OCI-LY7 (cell line): Measurements from ENCODE around the gene LAPTM5. TPM values are rescaled to one million over a fixed set of nuclear protein-coding genes. Genes with fewer than 3 reads are reported as not detected.

Source experiments
- BruUV-seq: library from RNA; stranded (reverse); fragments of 400-500 nt; replicated peaks from 2 replicates; lab custom pipeline; 2021; lab: Mats Ljungman, UMichigan
- CTCF ChIA-PET: fragments of 300-600 bp; sonication (Branson Sonifier 250); formaldehyde crosslinking; loops from one replicate; lab custom pipeline; 2022; ENCODE audit warnings: antibody characterized with exemption; ENCODE audit not compliant: unreplicated experiment; lab: Charles Lee
- POLR2A ChIA-PET: fragments of 300-600 bp; sonication (Branson Sonifier 250); formaldehyde crosslinking; loops from one replicate; lab custom pipeline; 2022; ENCODE audit warnings: antibody characterized with exemption; lab: Charles Lee
- DNase-seq: peaks from one replicate; pipeline ENCODE4 v3.0.0-alpha.2; 2015; ENCODE audit warnings: low spot score
- H2AFZ ChIP-seq: fragments of 200-600 bp; sonication (generic), shearing (Covaris generic); 2 replicates; pipeline ENCODE4 v1.6.1; 2014; ENCODE audit warnings: mild to moderate bottlenecking, antibody characterized with exemption, low read length, moderate library complexity
- H3K27ac ChIP-seq: fragments of 200-600 bp; sonication (generic); 2 replicates; pipeline ENCODE4 v1.5.1; 2014; ENCODE audit warnings: mixed run types, low read depth, mild to moderate bottlenecking, moderate library complexity, low read length, inconsistent platforms; ENCODE audit not compliant: poor library complexity, severe bottlenecking
- H3K36me3 ChIP-seq: fragments of 200-600 bp; sonication (generic); 2 replicates; pipeline ENCODE4 v1.6.1; 2014; ENCODE audit warnings: mild to moderate bottlenecking, antibody characterized with exemption, low read length, moderate library complexity, mixed read lengths; ENCODE audit not compliant: insufficient read depth
- H3K4me1 ChIP-seq: fragments of 200-600 bp; sonication (generic); 2 replicates; pipeline ENCODE4 v1.5.1; 2014; ENCODE audit warnings: mild to moderate bottlenecking, low read length; ENCODE audit not compliant: insufficient read depth, poor library complexity, severe bottlenecking
- H3K4me2 ChIP-seq: fragments of 200-600 bp; sonication (generic); 2 replicates; pipeline ENCODE4 v1.6.1; 2014; ENCODE audit warnings: mild to moderate bottlenecking, low read length
- H3K4me3 ChIP-seq: fragments of 200-600 bp; sonication (generic); 2 replicates; pipeline ENCODE4 v1.5.1; 2014; ENCODE audit warnings: mild to moderate bottlenecking, low read depth, low read length; ENCODE audit not compliant: poor library complexity, severe bottlenecking
- H3K79me2 ChIP-seq: fragments of 200-600 bp; sonication (generic); 2 replicates; pipeline ENCODE4 v1.6.1; 2016; ENCODE audit warnings: low read depth, mild to moderate bottlenecking, low read length, moderate library complexity, mixed read lengths; ENCODE audit not compliant: insufficient read depth
- H3K9me2 ChIP-seq: fragments of 200-600 bp; sonication (generic); 2 replicates; pipeline ENCODE4 v1.6.1; 2016; ENCODE audit warnings: mild to moderate bottlenecking, low read length, mixed read lengths; ENCODE audit not compliant: insufficient read depth
- H3K9me3 ChIP-seq: fragments of 200-600 bp; sonication (generic); 2 replicates; pipeline ENCODE4 v1.6.1; 2014; ENCODE audit warnings: mild to moderate bottlenecking, mixed run types, low read length, mixed read lengths
- H4K20me1 ChIP-seq: fragments of 200-600 bp; sonication (generic); 2 replicates; pipeline ENCODE4 v1.6.1; 2014; ENCODE audit warnings: mild to moderate bottlenecking, antibody characterized with exemption, low read length, moderate library complexity, mixed read lengths; ENCODE audit not compliant: insufficient read depth
- EZH2phosphoT487 ChIP-seq: fragments of 200-600 bp; sonication (generic); IDR thresholded peaks from 2 replicates; pipeline ENCODE4 v1.6.1; 2018; ENCODE audit warnings: low read depth, borderline replicate concordance, mild to moderate bottlenecking, mixed run types, antibody characterized with exemption, low read length, moderate library complexity, mixed read lengths
- intact Hi-C: fragments of 100-400 bp; cut with micrococcal nuclease; formaldehyde crosslinking; loops from one replicate; pipeline ENCODE4 v1.10.0; 2022; ENCODE audit not compliant: unreplicated experiment
- total RNA-seq, 2 experiments: library from RNA; depleted of rRNA in 1 of 2; stranded (reverse); fragments of >200 nt in 1 of 2; shearing (Covaris generic) in 1 of 2; gene quantifications; 2 replicates each; pipeline ENCODE4 v1.2.3, GENCODE V29; 2014 to 2022
- TF ChIP-seq, protein P1 (sequence below): fragments of 200-600 bp; sonication (generic); conservative IDR thresholded peaks from 2 replicates; pipeline ENCODE4 v1.5.1; 2014; ENCODE audit warnings: mild to moderate bottlenecking, antibody characterized with exemption, low read length, moderate library complexity, mixed read lengths

LAPTM5 gene
- total RNA-seq, 2 experiments from 2014 or later: 113 to 137 TPM

DNA sequence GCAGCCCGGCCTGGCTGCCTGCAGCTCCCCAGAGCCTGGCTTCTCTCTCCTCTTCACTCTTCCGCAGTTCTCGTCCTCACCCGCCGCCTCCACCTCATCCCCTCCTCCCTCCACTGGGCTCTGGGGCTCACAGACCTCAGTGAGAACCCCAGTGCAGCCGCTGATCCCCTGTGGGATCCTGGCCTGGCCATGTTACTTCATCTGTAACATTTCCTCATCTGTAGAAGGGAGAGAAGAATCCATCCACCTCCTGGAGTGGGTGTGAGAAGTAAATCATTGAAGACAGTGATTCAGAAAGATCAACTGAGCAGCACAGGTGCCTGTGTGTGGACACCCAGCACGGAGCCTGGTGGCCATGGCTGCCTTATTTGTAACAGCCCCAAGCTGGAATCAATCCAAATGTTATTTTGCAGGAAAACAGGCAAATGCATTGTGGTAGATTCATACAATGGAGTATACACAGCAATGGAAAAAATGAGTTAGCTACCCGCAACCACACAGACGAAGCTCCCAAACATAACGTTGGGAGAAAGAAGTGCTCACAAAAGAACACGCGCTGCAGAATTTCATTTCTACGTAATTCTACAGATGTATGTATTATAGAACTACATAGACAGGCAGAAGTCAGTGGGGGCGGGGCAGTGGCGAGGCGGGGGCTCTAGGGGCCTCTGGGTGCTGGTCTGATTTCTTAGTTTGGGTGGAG is 8.7 kb downstream of the LAPTM5 start:
- H4K20me1 ChIP-seq: no peaks in the 10 kb centered on the region
- ChIA-PET POLR2A (interaction anchor here (0.6 to 3.6 kb wide), 9 partner anchors 9 to 1608 kb away, joined by 3 to 15 read pairs (median 3); partner anchors contain the start of gene LAPTM5), CTCF (no interaction called here)
- no TSS peak for BruUV-seq
- no peaks in the 10 kb centered on the region for H3K9me2 ChIP-seq
- peak overlapping the region; percentile 99 for H3K27ac ChIP-seq
- TF ChIP-seq, protein P1, sequence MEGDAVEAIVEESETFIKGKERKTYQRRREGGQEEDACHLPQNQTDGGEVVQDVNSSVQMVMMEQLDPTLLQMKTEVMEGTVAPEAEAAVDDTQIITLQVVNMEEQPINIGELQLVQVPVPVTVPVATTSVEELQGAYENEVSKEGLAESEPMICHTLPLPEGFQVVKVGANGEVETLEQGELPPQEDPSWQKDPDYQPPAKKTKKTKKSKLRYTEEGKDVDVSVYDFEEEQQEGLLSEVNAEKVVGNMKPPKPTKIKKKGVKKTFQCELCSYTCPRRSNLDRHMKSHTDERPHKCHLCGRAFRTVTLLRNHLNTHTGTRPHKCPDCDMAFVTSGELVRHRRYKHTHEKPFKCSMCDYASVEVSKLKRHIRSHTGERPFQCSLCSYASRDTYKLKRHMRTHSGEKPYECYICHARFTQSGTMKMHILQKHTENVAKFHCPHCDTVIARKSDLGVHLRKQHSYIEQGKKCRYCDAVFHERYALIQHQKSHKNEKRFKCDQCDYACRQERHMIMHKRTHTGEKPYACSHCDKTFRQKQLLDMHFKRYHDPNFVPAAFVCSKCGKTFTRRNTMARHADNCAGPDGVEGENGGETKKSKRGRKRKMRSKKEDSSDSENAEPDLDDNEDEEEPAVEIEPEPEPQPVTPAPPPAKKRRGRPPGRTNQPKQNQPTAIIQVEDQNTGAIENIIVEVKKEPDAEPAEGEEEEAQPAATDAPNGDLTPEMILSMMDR: no peak
- TF ChIP-seq EZH2phosphoT487: no peak
- no peak for DNase-seq
- intact Hi-C loops: no loop called here
- H3K9me3 ChIP-seq: no peaks in the 10 kb centered on the region
- no peak overlapping the region for H2AFZ ChIP-seq
- H3K4me3 ChIP-seq: no peak overlapping the region
- H3K36me3 ChIP-seq: no peaks in the 10 kb centered on the region
- H3K79me2 ChIP-seq: peaks cover 4% of the 10 kb centered on the region; the same call in 1 of the 2 replicates
- peak overlapping the region; percentile 91 for H3K4me2 ChIP-seq
- H3K4me1 ChIP-seq: peaks cover 100% of the 10 kb centered on the region

DNA sequence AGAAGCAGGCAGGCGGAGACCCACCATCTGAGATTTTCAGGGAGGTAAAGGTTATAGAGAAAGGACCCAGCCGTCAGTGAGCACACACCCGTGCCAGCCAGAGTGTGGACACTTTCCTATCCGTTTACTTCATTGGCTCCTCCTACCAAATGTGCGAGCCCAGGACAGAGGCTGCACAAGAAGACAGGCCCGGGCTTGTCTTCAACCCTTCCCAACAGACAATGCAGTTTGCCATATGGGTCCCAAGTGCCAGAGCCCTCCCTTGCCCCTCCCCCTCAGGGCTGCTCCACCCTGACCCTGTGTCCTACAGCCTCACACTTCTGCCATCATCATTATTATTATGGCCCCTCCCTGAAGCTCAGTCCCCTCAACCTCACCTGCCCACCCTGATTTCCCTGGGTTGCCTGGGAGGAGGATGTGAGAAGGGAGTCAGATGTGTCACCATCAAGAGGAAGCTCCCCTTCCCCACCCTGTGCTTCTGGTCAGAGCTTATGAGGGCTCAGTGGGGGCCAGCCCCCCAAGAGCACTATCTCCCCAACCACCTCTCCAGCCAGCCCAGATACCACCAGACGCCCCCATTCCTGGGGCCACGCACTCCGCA is 9.4 kb downstream of the LAPTM5 start:
- H3K27ac ChIP-seq: no peak overlapping the region
- BruUV-seq: no TSS peak
- intact Hi-C loops: no loop called here
- H4K20me1 ChIP-seq: peaks cover 2% of the 10 kb centered on the region; the same call in 1 of the 2 replicates
- DNase-seq: no peak
- peak overlapping the region; percentile 91 for H3K4me2 ChIP-seq
- no peaks in the 10 kb centered on the region for H3K9me2 ChIP-seq
- no peak overlapping the region for H3K4me3 ChIP-seq
- no peaks in the 10 kb centered on the region for H3K9me3 ChIP-seq
- TF ChIP-seq, protein P1: no peak
- no peak for TF ChIP-seq EZH2phosphoT487
- ChIA-PET POLR2A (interaction anchor here (0.6 to 2.5 kb wide), 8 partner anchors 10 to 1607 kb away, joined by 3 to 12 read pairs (median 3); partner anchors contain the start of gene LAPTM5), CTCF (interaction anchor here (0.7 kb wide), 1 partner anchor 14 kb away, joined by 3 read pairs; no protein-coding TSS in a partner anchor)
- H3K79me2 ChIP-seq: peaks cover 4% of the 10 kb centered on the region; the same call in 1 of the 2 replicates
- H3K36me3 ChIP-seq: no peaks in the 10 kb centered on the region
- peaks cover 100% of the 10 kb centered on the region for H3K4me1 ChIP-seq
- no peak overlapping the region for H2AFZ ChIP-seq
